Gastroesophageal sphincter (tissue), 2 donors: Measurements from ENCODE around the gene MEGF6.

Source experiments
- EP300 ChIP-seq: sonication (generic); formaldehyde crosslinking; IDR thresholded peaks from one replicate; pipeline ENCODE4 v1.6.1; 2017; ENCODE audit warnings: antibody characterized with exemption, mild to moderate bottlenecking
- POLR2AphosphoS5 ChIP-seq: sonication (generic); formaldehyde crosslinking; IDR thresholded peaks from one replicate; pipeline ENCODE4 v1.6.1; 2017; ENCODE audit warnings: antibody characterized with exemption

- TF ChIP-seq POLR2AphosphoS5, result no peak
- no peak for TF ChIP-seq EP300
These were observed 166.6 kb downstream of the MEGF6 start for GRCh38 chr1:3444736-3445135.
